ENCODE data around the gene CCDC47.
"Not testable (repeated sequence)": the region's sequence is repeated elsewhere in the genome, so short reads cannot be mapped to it uniquely, and the experiment has no call there.

Gene CCDC47

DNA sequence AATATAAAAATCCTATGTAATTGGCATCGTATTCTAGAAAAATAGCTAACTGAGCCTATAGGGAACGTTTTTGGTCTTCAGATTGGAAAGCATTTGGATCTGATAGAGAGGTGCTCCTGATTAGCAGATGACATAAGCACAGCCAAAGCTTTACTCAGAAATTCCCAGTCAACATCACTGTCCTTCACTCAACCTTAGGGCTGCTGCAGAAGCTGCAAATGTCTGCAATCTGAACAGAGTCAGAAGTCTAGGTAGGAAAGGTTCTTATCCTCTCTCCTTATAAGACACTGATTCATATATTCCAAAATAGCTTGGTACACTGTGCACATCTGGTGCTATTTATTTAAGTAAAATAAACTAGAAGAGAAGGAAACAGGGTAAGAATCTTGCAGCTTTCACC is 51.0 kb downstream of the CCDC47 start:
- DNase-seq (ENCODE audit: low read depth in 2 of 2), result no peak

DNA sequence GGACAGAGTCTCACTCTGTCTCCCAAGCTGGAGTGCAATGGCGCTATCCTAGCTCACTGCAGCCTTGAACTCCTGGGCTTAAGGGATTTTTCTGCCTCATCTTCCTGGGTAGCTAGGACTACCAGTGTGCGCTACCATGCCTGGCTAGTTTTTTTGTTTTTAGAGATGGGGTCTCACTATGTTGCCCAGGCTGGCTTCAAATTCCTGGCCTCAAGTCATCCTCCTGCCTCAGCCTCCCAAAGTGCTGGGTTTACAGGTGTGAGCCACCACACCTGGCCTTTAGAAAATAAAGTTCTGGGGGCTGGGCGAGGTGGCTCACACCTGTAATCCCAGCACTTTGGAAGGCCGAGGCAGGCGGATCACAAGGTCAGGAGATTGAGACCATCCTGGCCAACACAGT is 53.2 kb downstream of the CCDC47 start:
- not testable (repeated sequence) for DNase-seq (ENCODE audit: low read depth in 2 of 2)

DNA sequence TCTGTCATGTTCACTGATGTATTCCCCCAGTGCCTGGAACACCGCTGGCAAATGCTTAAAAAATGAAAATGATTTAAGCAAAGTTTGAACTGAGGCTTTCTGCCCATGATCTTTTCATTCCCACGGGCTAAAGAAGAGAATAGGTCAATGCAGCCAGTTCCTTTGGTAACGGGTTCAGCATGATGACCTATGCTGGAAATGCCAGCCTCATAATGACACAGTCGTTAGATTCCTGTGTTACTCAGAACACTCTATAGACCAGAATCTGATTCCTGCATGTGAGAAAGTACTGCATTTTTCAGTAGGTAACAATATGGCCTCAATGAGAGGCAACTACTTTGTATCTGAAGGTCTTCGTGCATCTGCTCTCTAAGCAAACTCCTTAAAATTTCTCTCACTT is 54.4 kb downstream of the CCDC47 start:
- no peak for DNase-seq (ENCODE audit: low read depth in 2 of 2)

DNA sequence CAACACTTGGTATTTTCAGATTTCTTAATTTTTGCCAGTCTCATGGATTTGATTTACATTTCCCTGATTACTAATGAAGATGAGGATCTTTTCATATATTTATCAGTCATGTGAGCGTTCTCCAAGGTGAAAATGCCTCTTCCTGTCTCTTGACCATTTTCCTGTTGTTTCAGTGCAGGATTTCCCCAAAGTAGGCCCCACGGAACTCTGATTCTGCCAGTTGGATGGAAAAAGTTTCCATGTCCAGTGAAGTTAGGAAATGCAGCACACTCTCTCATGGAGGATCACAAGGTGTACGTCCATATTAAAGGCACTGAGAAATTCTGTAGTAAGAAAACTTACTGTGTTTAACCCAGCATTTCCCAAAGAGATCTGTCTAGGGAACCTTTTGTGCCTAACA is 57.0 kb downstream of the CCDC47 start:
- no peak for DNase-seq (ENCODE audit: low read depth in 2 of 2)

DNA sequence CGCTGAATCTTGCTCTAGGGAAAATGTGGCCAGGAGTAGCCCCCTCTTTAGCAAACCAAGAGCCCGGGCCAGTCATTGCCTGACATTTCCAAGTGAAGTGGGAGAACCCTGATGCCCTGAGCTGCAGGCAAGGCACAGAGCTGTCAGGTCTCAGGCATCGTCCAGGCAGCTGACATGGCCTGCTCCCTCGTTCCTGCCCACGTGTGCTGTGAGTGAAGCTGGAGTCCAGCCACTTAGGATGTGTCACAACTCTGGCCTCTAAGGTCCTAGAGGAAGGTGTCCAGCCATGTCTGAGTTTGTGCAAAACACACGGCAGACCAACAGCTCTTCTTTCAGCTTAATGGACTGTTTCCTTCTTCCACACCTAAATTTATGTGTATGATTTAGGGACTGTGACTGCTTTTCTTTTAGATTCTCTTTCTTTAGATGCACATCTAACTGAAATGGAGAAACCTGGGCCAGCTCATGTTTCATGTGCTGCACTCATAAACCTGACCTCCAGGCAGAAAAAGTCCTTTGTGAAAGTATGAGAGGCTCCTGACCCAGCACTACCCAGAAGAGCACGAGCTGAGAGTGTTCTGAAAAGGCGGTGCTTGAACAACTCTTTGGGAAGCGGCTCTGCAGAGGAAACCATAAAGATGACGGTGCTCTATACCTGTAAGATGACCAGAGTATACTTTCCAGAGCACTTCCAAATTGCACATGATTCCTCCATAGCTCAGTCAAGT is 58.7 kb downstream of the CCDC47 start:
- no peak for DNase-seq (ENCODE audit: low read depth in 2 of 2)

DNA sequence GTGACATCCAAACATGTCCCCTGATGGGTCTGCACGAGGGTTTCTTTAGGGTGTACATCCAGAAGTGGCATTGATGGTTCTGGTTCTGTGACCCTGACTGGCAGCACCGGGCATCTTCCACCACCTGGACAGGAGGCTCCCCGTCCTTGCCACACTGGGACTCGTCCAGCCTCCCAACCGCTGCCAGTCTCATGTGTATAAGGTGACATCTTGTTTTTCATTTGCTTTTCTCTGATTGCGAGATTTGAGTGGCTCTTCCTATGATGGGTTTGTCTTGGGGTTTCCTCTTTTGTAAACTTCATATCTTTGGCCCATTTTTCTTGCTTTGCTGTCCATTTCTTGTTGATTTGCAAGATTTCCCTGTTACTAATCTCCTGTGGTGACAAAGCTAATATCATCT is 64.3 kb downstream of the CCDC47 start:
- no peak for DNase-seq (ENCODE audit: low read depth in 2 of 2)

DNA sequence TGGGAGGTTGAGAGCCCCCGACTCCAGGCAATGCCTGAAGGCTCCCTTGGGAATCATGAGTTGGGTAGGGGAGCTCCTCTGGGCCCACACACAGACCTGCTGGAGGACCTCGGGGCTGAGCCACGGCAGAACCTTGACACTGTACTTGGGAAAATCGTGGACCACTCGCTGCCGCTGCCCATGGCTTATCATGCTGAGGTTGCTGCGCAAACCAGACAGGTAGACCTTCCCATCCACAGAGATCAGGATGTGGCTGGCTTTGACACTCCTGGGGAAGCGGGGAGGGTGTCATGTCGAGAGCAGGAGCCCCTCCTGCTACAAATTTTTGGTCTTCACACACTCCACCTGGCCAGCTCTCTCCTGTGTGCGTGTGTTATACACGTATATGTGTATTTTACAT is 66.2 kb downstream of the CCDC47 start:
- DNase-seq (ENCODE audit: low read depth in 2 of 2), result no peak

DNA sequence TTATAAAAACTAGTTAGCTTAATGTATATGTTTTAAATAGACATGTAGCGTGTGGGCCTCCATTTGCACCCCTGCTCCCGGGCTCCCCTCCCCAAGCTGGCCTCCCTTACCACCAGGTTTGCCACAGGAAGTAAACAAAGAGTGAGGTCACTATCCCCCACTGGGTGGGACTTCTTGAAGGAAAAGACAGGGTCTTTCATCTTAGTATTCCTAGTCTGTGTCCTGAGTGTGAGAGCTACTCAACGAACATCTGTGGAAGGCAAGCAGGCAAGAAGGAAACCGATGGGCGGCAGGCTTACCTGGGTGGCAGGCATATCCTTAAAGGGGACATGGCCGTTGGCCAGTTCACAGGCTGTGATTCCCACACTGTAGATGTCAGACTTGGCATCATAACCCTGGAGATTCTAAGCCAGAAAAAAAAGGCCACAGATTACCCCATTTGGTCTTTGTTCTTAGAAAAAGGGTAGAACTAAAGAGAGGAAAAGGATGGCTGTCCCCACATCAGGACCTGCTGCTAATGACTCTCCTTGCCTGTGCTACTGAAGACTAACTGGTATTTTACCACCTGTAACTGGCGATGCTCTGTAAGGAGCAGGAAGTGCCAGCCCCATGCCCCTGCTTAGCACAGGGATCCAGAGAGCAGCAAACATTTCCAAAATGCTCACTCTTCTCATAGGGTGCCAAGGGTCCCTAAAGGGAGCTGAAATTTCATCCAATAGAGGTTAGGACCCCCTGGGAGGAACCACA is 66.9 kb downstream of the CCDC47 start:
- DNase-seq (ENCODE audit: low read depth in 2 of 2), result no peak

DNA sequence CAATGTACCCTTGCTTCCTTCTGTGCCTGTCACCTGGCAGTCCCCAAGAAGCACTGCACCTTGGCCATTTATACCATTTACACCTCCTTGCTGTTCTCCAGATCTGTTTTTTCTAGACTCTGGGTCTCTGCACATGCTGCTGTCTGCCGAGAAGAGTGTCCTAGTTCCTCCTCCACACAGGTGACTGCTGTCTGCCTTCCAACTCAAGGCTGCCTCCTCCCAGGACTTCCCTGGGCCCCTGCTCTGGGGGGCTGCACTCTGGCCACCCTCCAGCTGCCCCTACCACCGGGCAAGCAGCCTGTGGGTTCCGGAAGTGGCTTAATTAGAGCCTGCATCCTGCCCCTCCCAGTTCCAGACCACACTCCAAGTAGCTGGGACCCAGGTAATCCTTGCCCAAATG is 67.7 kb downstream of the CCDC47 start:
- no peak for DNase-seq (ENCODE audit: low read depth in 2 of 2)

DNA sequence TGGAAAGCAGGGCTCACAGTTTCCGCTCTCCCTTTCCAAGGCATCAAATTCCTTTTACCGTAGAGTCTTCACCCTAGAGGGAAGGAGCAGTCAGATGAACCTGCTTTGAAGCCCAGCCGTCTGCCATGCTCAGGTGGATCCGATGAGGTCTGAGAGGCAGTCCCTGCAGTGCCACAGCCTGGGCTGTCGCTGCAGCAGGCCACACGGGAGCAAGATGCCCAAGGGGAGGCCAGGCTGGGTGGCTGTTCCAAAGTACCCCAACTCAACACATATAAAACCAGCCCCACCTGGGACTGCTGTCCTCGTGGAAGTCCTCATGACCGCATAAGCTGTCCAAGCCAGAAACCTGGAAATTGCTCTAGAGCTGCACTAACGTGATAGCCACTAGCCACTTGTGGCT is 68.6 kb downstream of the CCDC47 start:
- DNase-seq (ENCODE audit: low read depth in 2 of 2), result no peak

DNA sequence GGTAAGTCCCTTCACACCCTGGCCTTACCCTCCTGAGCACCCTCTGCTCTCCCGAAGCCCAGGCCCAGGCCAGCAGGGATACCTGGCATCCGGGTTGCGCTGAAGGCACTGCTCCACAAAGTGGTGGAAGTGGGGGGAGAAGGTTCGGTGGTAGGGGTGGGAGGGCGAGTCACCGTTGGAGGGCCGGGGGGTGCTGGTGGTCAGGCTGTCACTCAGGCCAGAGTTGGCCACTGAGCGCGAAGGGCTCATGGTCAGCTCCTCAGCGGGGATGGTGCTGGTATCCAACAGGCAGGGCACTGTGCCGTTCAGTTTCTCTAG is 69.2 kb downstream of the CCDC47 start:
- no peak for DNase-seq (ENCODE audit: low read depth in 2 of 2)

DNA sequence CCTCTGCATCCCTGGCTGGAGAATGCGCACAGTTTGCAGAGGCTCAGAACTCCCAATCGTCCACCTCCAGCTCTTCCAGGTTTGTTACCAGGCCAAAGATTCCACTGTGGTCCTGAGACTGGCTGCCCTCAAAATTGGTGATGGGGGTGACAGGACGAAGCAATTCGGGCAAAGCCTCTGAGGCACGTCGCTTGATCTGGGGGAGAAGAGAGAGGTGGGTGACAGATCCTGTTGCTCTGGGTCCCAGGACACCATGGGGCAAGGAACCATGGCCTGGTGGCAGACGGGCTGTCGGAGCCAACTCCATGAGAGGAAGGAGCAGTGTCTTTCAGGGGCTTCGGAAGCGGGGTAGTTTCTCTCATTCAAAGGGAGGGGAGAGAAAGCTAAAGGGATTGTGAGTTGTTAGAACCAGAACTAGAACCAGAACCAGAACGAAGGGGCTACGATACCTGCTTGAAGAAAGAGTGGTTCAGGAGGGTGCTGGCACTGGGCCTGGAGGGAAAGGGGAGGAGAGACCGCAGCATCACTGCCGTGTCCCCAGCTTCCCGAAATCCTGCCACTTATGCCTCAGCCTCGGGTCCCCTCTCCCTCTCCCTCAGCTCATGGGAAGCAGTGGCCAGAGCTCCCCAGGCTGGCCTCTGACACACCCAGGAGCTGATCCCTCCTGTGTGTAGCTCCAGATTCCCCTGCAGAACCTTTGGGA is 69.7 kb downstream of the CCDC47 start:
- no peak for DNase-seq (ENCODE audit: low read depth in 2 of 2)

DNA sequence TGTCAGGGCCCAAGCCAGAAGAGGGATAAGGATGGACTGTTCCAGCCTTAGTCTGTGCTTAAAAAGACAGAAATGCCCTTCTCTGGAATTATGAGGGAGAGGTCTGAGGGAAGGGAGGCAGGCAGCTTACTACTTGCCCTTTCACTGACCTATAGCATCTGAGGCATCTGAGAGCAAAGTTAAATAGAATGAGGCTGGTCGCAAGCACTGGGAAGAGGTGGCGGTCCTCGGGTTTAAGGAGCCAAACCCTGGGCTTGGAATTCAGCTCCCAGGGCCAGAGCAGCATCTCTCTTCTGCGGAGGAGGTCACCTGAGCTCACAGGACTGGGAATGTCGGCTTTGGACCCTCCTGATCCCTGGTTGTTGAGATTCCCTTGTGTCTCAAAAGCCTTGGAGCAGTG is 70.4 kb downstream of the CCDC47 start:
- DNase-seq (ENCODE audit: low read depth in 2 of 2), result no peak

DNA sequence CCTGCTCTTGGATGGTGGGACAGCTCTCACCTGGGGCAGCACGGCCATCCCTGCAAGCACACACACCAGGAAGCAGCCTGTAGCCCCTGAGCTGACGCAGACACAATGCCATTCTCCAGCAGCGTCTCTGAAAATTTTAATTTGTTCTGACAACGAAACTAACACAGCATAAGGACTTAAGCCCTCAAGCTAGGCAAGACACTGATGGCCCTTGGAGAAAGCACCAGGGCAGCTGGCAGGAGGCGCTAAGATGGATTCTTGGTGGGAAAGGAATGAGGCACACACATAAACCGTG is 70.7 kb downstream of the CCDC47 start:
- DNase-seq (ENCODE audit: low read depth in 2 of 2), result no peak

DNA sequence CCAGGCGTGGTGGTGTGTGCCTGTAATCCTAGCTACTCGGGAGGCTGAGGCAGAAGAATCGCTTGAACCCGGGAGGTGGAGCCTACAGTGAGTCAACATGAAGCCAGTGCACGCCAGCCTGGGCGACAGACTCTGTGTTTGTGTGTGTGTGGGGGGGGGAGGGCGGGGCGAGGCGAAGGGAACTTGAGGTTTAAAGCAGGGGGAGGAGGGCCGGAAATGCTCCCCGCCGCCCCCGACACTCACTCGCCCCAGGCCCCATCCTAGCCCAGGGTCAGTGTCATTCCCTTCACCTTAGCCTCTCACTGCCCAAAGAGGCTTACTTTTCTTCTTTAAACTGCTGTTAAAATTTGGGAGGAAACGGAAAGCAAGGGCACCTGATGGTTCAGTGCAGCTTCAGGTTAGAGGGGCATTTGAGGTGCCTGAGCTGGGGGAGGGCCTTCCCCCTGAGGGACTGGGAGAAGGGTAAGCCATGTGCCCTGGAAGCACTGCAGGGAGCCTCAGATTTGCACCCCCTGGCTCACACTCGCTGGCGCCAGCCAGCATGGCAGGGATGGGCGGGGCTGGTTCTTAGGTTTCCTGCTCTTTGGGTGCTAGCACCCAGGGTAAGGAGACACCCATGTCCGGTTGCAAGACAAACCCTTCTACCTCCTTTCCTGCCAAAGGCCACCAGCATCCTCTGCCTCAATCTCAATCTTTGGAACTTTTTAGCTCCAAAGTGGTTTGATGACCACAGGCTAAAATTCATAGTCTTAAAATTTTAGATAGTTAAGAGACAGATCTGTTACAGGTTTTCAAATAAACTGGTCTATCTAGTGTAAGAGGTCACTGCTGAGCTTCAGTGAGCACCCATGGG is 71.3 kb downstream of the CCDC47 start:
- no peak for DNase-seq (ENCODE audit: low read depth in 2 of 2)

DNA sequence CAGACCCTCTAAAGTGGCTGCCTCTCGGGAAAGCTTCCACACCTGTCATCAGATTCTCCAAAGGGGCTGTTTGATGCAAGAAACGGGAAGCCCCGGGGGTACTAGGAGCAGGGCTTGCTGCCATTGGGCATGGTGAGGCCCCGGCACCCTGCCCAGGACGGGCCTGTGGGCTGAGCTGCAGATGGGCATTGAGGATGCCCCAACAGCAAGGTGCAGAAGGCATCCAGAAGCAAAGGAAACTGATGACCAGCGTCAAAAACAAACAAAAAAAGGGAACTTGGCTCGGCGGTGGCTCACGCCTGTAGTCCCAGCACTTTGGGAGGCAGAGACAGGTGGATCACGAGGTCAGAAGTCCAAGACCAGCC is 72.0 kb downstream of the CCDC47 start:
- DNase-seq (ENCODE audit: low read depth in 2 of 2), result no peak

DNA sequence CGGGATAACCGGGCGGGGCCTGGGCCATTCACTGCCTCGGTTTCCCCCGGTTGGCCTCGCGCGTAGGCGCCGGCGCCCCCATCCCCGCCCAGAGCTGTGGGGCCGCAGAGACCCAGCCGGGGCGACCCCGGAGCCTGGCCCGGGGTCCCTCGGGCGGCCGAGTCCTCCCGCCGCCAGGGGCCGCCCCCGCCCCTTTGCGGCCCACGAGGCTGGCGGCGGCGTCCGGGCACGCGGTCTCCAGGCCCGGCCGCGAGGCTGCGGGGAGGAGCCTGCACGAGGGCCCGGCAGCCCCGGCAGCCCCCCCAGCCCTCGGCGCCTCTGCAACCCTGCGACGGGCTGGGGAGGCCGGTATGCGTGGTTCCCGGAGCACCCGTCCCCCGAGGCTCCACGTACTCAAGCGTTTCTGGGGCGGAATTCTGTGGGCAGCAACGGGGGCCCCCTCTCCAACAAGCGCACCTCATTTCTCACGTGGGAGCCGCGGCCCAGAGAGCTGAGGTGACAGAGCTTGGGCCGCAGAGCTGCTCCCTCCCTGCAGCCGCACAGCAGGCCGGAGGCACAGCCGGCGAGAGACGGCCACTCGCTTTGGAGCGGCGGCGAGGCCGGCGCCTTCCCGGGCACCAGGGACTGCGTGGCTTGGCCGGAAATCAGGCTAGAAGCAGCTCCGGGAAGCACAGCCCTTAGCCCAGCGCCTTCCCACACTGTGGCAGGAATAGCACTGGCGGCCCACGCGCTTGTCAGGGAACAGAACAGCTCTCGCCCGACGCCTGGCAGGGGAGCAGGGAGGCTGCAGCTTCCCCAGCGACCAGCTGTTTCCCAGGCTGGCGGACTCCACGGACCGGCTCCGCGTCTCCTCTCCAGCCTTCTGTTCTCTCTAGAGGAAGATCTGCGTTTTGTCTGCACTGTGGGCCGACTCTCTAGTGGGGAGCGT is 72.6 kb downstream of the CCDC47 start:
- DNase-seq (ENCODE audit: low read depth in 2 of 2), result peak in 1 of 2 experiments; percentile 10

DNA sequence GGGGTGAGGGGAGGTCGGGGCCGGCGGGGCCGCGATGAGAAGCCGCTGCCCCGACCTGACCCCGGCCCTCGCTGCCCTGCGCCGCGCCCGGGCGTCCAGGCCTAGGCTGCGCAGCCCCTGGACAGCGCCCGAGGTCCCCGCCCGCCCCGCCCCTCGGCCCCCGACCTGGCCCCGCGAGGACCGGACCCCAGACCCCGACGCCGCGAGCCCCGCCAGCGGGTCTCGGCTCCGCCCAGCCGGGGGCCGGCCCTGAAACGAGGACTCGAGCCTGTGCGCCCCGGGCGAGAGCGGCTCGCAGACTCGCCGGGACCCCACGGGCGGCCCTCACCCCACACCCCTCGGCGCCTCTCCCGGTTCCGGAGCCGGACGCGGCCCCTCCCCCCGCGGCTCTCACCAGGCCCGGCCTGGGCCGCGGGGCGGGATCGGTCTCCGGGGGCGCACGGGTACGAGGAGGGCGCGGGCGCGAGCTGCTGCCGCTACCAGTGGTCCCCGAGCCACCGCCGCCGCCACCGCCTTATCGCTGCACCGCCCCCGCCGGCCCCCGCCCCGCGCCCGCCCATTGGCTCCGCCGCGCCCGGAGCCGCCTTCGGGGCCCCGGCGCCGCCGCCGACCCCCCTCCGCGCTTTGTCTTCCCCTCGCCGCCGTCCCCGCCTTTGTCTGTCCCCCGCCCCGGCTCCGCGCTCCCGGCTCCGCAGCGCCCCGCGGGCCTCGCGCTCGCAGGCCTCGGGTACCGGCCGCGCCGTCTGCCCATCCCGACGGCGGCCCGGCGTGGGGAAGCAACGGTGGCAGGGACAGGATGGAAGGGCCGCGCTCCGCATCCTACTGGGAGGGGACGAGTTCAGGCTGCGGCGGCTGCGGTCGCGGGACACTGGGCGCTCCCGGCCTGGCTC is 73.5 kb downstream of the CCDC47 start, which contains the start of gene LIMD2:
TSS of gene LIMD2 (minus strand) at position 488 of the 890 bp plus-strand sequence. CDS start 827 bp downstream, outside the sequence.
- peak in 1 of 2 experiments; percentile 32 for DNase-seq (ENCODE audit: low read depth in 2 of 2)

DNA sequence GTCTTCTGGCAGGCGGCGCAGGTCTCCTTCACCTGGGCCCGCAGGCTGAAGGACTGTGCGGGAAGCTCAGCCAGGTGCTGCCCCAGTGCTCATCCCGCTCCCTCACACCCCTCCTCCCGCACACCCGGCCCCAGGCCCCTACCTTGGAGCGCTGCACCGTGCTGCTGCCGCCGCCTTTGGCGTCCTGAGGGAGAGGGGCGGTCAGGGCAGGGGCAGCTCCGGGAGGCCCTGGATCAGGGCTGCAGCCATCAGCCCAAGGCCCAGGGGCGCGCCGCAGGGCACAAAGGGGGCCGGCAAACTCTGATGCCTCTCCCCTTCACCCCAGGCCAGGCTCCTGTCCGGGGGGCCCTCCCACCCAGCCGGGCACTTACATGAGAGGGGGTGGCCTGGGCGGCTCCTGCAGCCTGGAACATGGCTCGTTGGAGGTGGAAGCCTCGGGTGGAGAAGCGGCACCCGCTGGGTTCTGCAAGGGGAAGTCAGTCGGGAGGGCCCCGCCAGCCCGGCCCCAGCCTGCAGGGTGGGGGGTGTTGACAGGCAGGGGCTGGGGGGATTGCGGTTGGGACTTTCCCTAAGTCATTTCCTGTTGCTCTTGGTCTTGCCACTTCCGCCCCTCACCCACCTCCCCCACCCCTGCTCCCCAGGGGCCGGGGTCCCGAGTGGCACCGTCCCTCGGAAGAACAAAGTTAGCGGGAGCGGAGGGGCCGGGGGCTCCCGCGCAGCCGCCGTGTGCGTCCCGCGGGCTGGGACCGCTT is 74.3 kb downstream of the CCDC47 start:
- peak in 1 of 2 experiments; percentile 27 for DNase-seq (ENCODE audit: low read depth in 2 of 2)

Data from fibroblast of skin of left quadriceps (primary cell).